HG03558 (cell line): ENCODE results near the gene TRIM45.
A peak's percentile ranks its signal among the peaks of the same experiment; 100 is the strongest.

Experiments
- ATAC-seq: cut with Tn5 transposase; IDR thresholded peaks from one replicate; pipeline ENCODE4 v1.9.1; 2021; ENCODE audit warnings: moderate number of reproducible peaks; ENCODE audit not compliant: unreplicated experiment; ENCODE audit errors: extremely low read depth

Gene TRIM45

DNA sequence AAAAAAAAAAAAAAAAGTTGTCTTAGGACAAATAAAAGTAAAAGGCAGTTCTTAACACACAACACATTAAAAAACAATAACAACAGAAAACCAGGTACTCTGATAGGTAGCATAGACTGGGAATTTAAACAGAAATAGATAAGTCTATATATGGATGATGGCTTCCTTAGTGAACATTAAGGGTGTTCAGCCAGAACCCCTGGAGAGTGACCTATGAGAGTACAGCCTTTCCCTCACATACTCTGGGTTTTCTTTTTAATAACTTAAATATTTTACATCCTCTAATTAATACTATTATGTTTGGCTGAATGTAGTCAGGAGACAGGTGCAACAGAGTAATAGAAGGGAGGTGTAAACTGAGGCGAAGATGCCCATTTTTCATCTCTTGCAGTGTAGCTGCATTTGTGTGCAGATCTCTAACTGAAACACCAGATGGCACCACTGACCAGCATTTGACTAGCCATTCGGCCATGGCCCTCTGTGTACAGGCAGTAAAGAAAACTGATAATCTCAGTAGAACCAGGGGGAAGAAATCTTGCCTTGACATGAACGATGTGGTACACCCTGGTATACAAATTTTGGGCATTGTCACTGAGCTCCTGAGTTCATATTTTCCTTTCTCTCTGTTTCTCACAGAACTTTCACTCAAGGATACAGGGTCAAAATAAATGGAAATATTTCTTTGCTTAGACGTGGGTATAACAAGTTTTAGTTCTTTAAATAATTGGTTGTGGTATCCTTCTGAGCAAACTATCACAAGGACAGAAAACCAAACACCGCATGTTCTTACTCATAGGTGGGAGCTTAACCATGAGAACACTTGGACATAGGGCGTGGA, 53.8 kb downstream of the TRIM45 start:
- ATAC-seq, result no peak

DNA sequence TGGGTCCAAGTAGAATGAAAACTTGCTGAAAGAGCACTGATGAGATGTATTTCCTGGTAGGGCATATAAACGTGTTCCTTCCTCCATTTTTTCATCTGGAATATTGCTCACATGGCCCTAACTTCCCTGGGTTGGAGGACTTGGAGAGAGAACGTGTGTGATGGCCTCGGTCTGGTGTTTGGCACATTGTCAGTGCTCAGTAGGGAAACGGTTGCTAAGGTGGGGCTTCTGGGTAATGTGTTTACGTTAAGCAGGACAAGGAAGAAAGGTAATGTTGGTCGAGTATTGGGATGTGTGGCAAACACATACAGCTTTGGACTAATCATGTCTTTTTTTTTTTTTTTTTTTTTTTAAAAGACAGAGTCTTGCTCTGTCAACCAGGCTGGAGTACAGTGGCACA, 55.2 kb downstream of the TRIM45 start:
- ATAC-seq, result no peak

DNA sequence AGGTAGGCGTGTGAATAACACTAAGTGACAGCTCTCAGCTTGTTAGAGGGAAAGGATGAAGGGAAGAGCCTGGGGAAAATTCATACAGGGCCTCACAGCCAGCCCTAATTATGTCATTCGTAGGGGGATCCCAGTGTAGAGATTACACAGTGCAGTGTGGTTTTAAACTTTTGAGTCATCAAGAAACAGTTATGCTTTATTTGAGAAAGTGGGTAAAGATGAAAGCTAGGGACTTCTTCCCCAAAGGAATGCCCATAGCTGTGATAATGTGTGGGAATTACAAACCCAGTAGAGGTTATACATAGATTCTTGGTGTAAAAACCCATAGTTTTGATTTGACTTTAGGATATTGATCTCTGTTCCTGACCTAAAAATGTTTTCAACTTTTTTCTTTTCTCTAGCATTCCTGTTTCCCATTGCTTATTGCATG, 59.5 kb downstream of the TRIM45 start:
- peak; percentile 24 for ATAC-seq
